ENCODE measurements around the gene EEF1A2.
"Not testable (repeated sequence)": the region's sequence is repeated elsewhere in the genome, so short reads cannot be mapped to it uniquely, and the experiment has no call there.

EEF1A2 gene

DNA sequence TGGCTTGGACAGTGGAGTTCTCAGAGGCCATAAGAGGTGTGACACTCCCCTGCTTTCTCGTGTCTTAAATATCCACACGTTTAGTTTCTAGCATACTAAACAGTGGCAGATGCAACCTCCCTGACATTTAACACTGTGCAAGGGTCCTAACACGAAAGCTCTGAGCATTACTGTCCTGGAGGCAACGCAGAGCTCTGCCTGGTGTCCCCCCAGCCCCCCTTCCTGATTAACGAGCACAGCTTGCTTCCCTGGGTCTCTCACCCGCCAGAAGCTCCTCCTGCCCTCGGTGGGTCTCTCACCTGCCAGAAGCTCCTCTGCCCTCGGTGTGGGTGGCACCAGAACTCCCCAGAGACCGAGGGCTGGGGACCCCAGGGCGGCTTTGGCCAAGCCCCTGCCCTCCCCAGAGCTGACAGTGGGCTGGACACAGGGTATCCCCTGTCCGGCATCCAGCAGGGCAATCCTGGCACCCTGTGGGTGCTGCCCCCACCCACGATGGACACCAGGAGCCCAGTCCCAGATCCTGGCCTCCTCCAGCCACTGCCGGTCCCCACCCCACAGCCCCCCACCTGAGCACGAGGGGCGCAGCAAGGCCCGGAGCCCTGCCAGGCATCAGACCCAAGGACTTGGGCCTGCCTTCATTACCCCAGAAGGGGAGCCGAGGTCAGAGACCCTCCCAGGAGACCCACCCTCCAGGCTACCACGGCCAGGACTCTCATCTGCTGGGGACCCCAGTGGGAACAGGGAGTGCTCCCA, 14.1 kb downstream of the EEF1A2 start:
- DNase-seq (ENCODE audit: low read depth), result no peak

GRCh38 chr20:63484236-63484635, 14.6 kb downstream of the EEF1A2 start:
- no peak for DNase-seq (ENCODE audit: low read depth)

- no peak for DNase-seq (ENCODE audit: low read depth)
These were observed 15.0 kb downstream of the EEF1A2 start for GRCh38 chr20:63483834-63484233.

GRCh38 chr20:63482021-63482587, 16.8 kb downstream of the EEF1A2 start:
- DNase-seq (ENCODE audit: low read depth), result no peak

GRCh38 chr20:63481503-63481902, 17.4 kb downstream of the EEF1A2 start:
- no peak for DNase-seq (ENCODE audit: low read depth)

GRCh38 chr20:63479695-63480419, 19.0 kb downstream of the EEF1A2 start:
- not testable (repeated sequence) for DNase-seq (ENCODE audit: low read depth)

DNA sequence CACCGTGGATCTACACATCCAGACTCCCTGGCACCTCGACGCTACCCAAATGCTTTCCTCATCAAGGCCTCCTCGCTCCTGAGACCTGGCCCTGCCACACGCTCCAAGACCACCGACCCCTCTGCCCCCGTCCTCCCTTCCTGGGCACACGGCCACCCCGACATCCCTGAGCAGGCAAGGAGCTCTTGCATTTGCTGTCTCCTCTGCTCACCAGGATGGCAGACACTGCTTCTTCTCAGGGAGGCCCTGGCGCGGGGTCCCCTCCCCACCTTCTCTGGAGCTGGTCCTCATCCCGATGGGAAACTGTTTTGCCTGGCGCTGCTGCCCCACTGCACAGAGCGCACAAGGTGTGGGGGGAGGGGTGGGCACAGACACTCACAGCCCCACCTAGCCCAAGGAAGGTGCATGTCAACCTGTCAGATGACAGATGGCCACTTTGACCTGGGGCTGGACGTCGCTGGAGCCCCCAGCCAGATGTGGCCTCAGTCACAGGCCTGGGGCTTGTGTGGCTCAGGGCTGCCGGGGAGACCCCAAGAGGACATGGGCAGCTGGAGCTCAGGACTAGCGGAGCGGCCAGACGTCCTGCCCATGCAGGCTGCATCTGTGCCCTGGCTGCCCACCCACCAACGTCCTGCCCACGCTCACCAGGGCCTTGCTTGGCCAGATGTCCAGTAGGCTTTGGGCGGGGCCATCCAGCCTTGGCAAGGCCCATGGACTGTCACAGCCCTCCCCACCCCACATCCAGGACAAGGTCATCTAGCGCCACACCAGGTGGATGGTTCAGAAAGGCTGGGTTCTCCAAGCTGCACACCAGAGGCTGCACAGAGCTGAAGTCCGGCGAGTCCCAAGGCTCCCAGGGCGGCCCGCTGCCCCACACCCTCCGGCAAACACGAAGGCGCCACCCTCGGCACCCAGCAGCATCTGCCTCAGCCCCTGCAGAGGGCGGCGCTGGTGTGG, 20.3 kb downstream of the EEF1A2 start:
- DNase-seq (ENCODE audit: low read depth), result no peak

GRCh38 chr20:63477944-63478343, 20.9 kb downstream of the EEF1A2 start:
- DNase-seq (ENCODE audit: low read depth), result no peak

DNA sequence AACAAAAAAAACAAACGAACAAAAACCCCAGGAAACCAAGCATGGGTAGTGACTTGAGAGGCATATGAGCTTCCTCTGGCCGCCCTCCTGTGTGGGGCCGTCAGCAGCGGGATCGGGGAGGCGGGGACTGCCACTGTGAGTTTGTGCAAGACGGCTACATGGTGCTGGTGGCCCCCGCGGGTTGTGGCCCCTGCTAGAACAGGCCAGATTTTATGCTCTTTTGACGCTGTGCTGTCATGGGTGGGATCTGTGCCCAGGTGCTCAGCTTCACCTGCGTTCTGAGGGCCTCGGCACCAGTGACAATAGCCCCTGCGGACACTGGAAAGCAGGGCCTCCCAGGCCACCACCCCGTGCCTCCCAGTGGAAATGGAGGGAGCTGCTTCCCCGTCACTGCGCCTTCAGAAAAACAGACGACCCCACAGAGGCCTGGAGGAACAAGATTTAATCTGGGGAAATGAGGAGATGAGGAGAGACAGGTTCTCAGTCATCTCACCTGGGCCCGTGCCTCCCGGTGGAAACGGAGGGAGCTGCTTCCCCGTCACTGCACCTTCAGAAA, 21.7 kb downstream of the EEF1A2 start:
- DNase-seq (ENCODE audit: low read depth), result no peak

GRCh38 chr20:63475209-63475608, 23.7 kb downstream of the EEF1A2 start:
- no peak for DNase-seq (ENCODE audit: low read depth)

DNA sequence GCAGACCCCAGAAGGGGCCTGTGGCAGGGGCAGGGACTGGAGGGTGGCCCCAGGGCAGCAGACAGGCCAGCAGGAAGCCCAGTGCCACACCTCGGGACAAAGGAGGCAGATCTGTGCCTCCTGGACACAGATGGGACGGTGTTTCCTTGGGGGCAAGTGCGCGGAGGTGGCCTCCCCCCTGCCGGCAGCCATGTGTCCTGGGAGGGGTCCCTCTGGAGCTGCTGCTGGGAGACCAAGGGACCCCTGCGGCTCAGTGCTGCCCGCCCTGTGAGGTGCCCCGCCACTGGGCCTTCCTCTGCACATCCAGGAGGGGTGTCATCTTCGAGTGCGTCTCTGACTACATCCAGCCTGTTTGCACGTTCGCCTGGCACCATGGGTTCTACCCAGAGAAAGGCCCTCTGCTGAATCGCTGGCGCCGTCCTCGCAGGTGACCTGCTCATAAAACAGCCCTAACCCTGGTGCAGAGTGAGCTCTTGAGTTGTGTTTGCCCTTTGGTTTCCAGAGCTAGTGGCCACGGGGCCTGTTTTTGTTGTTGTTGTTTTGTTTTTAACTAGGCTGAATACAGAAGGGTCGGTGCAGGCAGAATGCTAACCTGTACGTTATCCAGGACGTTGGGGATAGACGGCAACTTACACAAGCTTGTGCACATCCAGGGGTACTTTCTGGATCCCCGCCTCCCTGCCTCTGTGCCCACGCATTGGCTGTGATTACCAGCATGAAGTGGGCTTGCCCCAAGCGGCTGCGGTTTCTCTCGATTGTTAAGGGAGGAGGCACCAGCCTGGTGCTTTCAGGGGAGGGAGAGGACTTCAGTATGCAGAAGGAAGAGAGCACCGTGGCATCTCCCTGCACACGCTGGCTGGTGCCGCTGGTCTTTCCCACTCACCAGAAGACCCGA, 25.1 kb downstream of the EEF1A2 start:
- DNase-seq (ENCODE audit: low read depth), result no peak

GRCh38 chr20:63472862-63473390, 26.0 kb downstream of the EEF1A2 start:
- no peak for DNase-seq (ENCODE audit: low read depth)

- DNase-seq (ENCODE audit: low read depth), result no peak
These were observed 26.7 kb downstream of the EEF1A2 start, which contains the start of gene KCNQ2 for GRCh38 chr20:63471981-63472831. TSS of gene KCNQ2 (minus strand) at chr20:63472655. CDS start at chr20:63472463, 192 bp downstream.

DNA sequence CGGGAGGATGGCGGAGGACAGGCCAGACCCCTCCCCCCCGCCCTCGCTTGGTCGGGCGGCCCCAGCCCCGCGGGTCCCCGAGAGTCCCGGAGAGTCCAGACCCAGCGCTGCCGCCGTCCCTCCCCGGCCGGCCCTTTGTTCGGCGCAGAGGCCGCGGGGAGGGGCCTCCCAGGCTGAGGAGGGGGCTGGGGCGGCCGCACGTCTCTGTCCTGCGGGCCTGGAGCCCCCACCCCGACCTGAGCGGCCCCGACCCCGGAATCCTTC, 27.2 kb downstream of the EEF1A2 start:
- DNase-seq (ENCODE audit: low read depth), result no peak

DNA sequence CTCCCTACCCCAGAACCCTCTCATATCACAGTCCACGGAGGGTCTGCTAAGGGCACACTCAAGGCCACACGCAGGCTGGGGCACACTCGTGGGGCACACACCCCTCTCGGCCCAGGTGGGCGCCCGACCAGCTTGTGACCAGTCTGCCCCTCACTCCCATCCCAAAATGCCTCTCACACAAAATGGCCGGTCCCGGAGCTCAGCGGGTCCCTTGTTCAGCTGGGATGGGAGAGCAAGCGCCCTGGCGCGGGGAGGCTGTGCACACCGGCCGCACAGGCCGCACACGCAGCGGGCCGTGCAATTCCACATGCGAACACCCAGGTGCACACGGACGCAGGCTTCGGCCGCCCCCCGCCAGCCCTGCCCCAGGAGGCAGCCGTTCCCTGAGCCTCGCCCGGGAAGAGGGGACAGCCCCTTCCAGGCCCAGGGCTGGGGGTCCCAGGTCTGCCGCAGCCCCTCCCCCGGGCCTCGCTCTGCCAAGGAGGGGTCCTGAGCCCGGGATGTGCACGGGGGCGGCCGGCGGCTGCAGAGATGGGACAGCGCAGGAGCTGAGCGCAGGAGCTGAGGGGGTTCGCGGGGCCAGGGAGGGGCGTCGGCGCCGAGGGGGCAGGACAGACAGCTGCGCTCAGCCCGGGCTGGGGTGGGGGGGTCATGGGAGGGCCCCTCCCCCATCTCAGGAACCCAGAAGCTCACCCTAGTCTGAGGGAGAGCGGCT, 27.7 kb downstream of the EEF1A2 start:
- DNase-seq (ENCODE audit: low read depth), result no peak

DNA sequence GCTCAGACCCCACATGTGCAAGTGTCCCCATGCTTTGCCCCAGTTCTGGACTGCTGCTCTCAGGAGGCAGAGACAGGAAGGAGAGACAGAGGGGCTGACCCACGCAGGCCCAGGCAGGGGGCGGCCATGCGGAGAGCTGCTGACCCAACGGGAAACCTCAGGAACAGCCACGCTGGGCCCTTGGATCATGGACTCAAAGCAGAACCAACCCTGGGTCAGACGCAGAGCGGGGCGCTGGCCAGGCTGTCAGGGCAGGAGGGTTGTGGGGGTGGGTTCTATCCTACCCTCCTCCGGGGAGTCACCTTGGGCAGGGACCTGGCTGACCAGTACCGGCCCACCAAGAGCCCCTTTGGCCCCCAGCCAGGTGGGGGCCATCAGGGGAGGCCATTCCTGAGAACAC, 28.5 kb downstream of the EEF1A2 start:
- no peak for DNase-seq (ENCODE audit: low read depth)

- no peak for DNase-seq (ENCODE audit: low read depth)
These were observed 29.2 kb downstream of the EEF1A2 start for GRCh38 chr20:63469713-63470101.

DNA sequence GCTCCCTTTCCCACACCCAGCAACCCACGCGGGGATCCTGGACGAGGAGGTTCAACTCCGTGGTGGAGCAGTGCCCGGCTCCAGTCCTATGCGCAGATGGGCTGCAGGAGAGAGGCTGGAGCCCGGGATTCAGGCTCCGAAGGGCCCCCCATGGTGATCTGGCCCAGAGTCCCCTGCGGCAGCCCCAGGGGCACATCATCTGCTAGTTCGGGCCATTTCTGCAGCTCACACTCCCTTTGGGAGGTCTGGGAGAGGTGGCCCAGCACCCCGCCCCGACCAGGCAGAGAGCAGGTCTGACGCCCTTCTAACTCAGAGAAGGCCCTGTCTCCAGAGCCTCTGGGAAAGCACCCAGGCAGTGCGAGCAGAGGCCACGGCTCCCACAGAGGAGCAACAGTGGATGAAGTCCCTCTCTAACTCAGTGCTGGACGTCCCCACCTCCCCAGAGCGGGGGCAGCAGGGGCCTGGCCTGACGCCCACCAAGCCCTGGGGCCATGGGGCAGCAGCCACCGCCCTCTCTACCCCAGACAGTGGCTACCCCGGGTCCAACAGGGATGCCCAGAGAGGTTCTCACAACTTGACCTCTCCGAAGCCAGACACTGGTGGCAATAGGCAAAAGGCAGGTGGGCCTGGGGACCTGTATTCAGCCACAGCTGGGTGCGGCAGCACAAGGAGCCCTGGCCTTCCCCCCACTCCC, 29.7 kb downstream of the EEF1A2 start:
- no peak for DNase-seq (ENCODE audit: low read depth)
